ENCODE results near the gene AUTS2. TPM values are rescaled to one million over a fixed set of nuclear protein-coding genes. Genes with fewer than 3 reads are reported as not detected.

The AUTS2 gene
- total and polyA plus RNA-seq, 7 experiments from 2014 or later = 0.40 to 31.7 (median 4.2) TPM

GRCh38 chr7:70098905-70099672 lies 500.8 kb downstream of the AUTS2 start:
- Mint-ChIP-seq H3K4me3 (no peak overlapping the region), H3K36me3 (no peaks in the 10 kb centered on the region), H3K27me3 (no peaks in the 10 kb centered on the region), H3K9me3 (no peaks in the 10 kb centered on the region), H3K27ac (no peak overlapping the region), H3K4me1 (no peaks in the 10 kb centered on the region)
- no peak for DNase-seq
- ATAC-seq = no peak
- ChIA-PET POLR2A (no interaction called here), CTCF (no interaction called here)
- H3K9me3 ChIP-seq (ENCODE audit: control insufficient read depth in 2 of 3, low read length in 3 of 3) = no peaks in the 10 kb centered on the region
- H3K27me3 ChIP-seq (ENCODE audit: control insufficient read depth in 2 of 2, insufficient read depth in 2 of 2, low read length in 2 of 2) = no peaks in the 10 kb centered on the region
- intact Hi-C loops (cut with micrococcal nuclease) = no loop called here
- no peak overlapping the region for H3K27ac ChIP-seq (ENCODE audit: low read depth, low read length)
- H3K4me1 ChIP-seq (ENCODE audit: control insufficient read depth in 2 of 2, insufficient read depth in 2 of 2, low read length in 2 of 2) = no peaks in the 10 kb centered on the region
- no peaks in the 10 kb centered on the region for H3K36me3 ChIP-seq (ENCODE audit: control insufficient read depth in 2 of 3, insufficient read depth in 3 of 3, low read length in 3 of 3)
- H3K4me3 ChIP-seq (ENCODE audit: low read length) = no peak overlapping the region

- ATAC-seq = no peak
- ChIA-PET CTCF (no interaction called here), POLR2A (no interaction called here)
- Histone ChIP-seq H3K36me3 (ENCODE audit: control insufficient read depth in 2 of 3, insufficient read depth in 3 of 3, low read length in 3 of 3) (no peaks in the 10 kb centered on the region), H3K27me3 (ENCODE audit: control insufficient read depth in 2 of 2, insufficient read depth in 2 of 2, low read length in 2 of 2) (no peaks in the 10 kb centered on the region), H3K4me3 (ENCODE audit: low read length) (no peak overlapping the region), H3K27ac (ENCODE audit: low read depth, low read length) (no peak overlapping the region), H3K4me1 (ENCODE audit: control insufficient read depth in 2 of 2, insufficient read depth in 2 of 2, low read length in 2 of 2) (no peaks in the 10 kb centered on the region), H3K9me3 (ENCODE audit: control insufficient read depth in 2 of 3, low read length in 3 of 3) (no peaks in the 10 kb centered on the region)
- no peak for DNase-seq
- H3K4me1 Mint-ChIP-seq = no peaks in the 10 kb centered on the region
- no peaks in the 10 kb centered on the region for H3K27me3 Mint-ChIP-seq
- no peaks in the 10 kb centered on the region for H3K9me3 Mint-ChIP-seq
- intact Hi-C loops (cut with micrococcal nuclease) = no loop called here
- no peaks in the 10 kb centered on the region for H3K36me3 Mint-ChIP-seq
- H3K4me3 Mint-ChIP-seq = no peak overlapping the region
- no peak overlapping the region for H3K27ac Mint-ChIP-seq
These were observed 506.0 kb downstream of the AUTS2 start for GRCh38 chr7:70104243-70104642.

GRCh38 chr7:70113078-70113477 lies 514.8 kb downstream of the AUTS2 start:
- ATAC-seq (no peak), DNase-seq (no peak)
- no peak overlapping the region for H3K27ac ChIP-seq (ENCODE audit: low read depth, low read length)
- no peaks in the 10 kb centered on the region for H3K27me3 ChIP-seq (ENCODE audit: control insufficient read depth in 2 of 2, insufficient read depth in 2 of 2, low read length in 2 of 2)
- H3K9me3 ChIP-seq (ENCODE audit: control insufficient read depth in 2 of 3, low read length in 3 of 3) = no peaks in the 10 kb centered on the region
- Mint-ChIP-seq H3K27ac (no peak overlapping the region), H3K27me3 (no peaks in the 10 kb centered on the region), H3K36me3 (no peaks in the 10 kb centered on the region), H3K9me3 (no peaks in the 10 kb centered on the region), H3K4me1 (no peaks in the 10 kb centered on the region), H3K4me3 (no peak overlapping the region)
- H3K4me1 ChIP-seq (ENCODE audit: control insufficient read depth in 2 of 2, insufficient read depth in 2 of 2, low read length in 2 of 2) = no peaks in the 10 kb centered on the region
- H3K36me3 ChIP-seq (ENCODE audit: control insufficient read depth in 2 of 3, insufficient read depth in 3 of 3, low read length in 3 of 3) = no peaks in the 10 kb centered on the region
- ChIA-PET POLR2A (no interaction called here), CTCF (no interaction called here)
- intact Hi-C loops (cut with micrococcal nuclease) = no loop called here
- no peak overlapping the region for H3K4me3 ChIP-seq (ENCODE audit: low read length)

GRCh38 chr7:70113536-70113935 lies 515.3 kb downstream of the AUTS2 start:
- no peaks in the 10 kb centered on the region for H3K9me3 ChIP-seq (ENCODE audit: control insufficient read depth in 2 of 3, low read length in 3 of 3)
- ATAC-seq (no peak), DNase-seq (no peak)
- H3K36me3 ChIP-seq (ENCODE audit: control insufficient read depth in 2 of 3, insufficient read depth in 3 of 3, low read length in 3 of 3) = no peaks in the 10 kb centered on the region
- H3K27me3 ChIP-seq (ENCODE audit: control insufficient read depth in 2 of 2, insufficient read depth in 2 of 2, low read length in 2 of 2) = no peaks in the 10 kb centered on the region
- ChIA-PET CTCF (no interaction called here), POLR2A (no interaction called here)
- H3K27ac ChIP-seq (ENCODE audit: low read depth, low read length) = no peak overlapping the region
- Mint-ChIP-seq H3K4me1 (no peaks in the 10 kb centered on the region), H3K4me3 (no peak overlapping the region), H3K36me3 (no peaks in the 10 kb centered on the region), H3K9me3 (no peaks in the 10 kb centered on the region), H3K27me3 (no peaks in the 10 kb centered on the region), H3K27ac (no peak overlapping the region)
- H3K4me3 ChIP-seq (ENCODE audit: low read length) = no peak overlapping the region
- no peaks in the 10 kb centered on the region for H3K4me1 ChIP-seq (ENCODE audit: control insufficient read depth in 2 of 2, insufficient read depth in 2 of 2, low read length in 2 of 2)
- intact Hi-C loops (cut with micrococcal nuclease) = no loop called here

- H3K36me3 Mint-ChIP-seq = no peaks in the 10 kb centered on the region
These were observed 516.5 kb downstream of the AUTS2 start for GRCh38 chr7:70114806-70115205.

GRCh38 chr7:70116244-70116643 lies 518.0 kb downstream of the AUTS2 start:
- Histone ChIP-seq H3K27me3 (ENCODE audit: control insufficient read depth in 2 of 2, insufficient read depth in 2 of 2, low read length in 2 of 2) (no peaks in the 10 kb centered on the region), H3K4me3 (ENCODE audit: low read length) (no peak overlapping the region), H3K9me3 (ENCODE audit: control insufficient read depth in 2 of 3, low read length in 3 of 3) (no peaks in the 10 kb centered on the region), H3K36me3 (ENCODE audit: control insufficient read depth in 2 of 3, insufficient read depth in 3 of 3, low read length in 3 of 3) (no peaks in the 10 kb centered on the region), H3K27ac (ENCODE audit: low read depth, low read length) (no peak overlapping the region), H3K4me1 (ENCODE audit: control insufficient read depth in 2 of 2, insufficient read depth in 2 of 2, low read length in 2 of 2) (no peaks in the 10 kb centered on the region)
- intact Hi-C loops (cut with micrococcal nuclease) = no loop called here
- no peak overlapping the region for H3K4me3 Mint-ChIP-seq
- ChIA-PET POLR2A (no interaction called here), CTCF (no interaction called here)
- DNase-seq (no peak), ATAC-seq (no peak)
- H3K27ac Mint-ChIP-seq = no peak overlapping the region
- no peaks in the 10 kb centered on the region for H3K36me3 Mint-ChIP-seq
- no peaks in the 10 kb centered on the region for H3K27me3 Mint-ChIP-seq
- H3K9me3 Mint-ChIP-seq = peaks cover 0 to 9% (median 4%) of the 10 kb centered on the region in 11 donors
- H3K4me1 Mint-ChIP-seq = no peaks in the 10 kb centered on the region

More at GRCh38 chr7:70114806-70115205, 516.5 kb downstream of the AUTS2 start:
- Mint-ChIP-seq H3K4me3 (no peak overlapping the region), H3K9me3 (peaks cover 0 to 2% (median 0%) of the 10 kb centered on the region in 11 donors), H3K4me1 (no peaks in the 10 kb centered on the region), H3K27ac (no peak overlapping the region), H3K27me3 (no peaks in the 10 kb centered on the region)
- H3K27ac ChIP-seq (ENCODE audit: low read depth, low read length) = no peak overlapping the region
- no peaks in the 10 kb centered on the region for H3K27me3 ChIP-seq (ENCODE audit: control insufficient read depth in 2 of 2, insufficient read depth in 2 of 2, low read length in 2 of 2)
- intact Hi-C loops (cut with micrococcal nuclease) = no loop called here
- H3K4me1 ChIP-seq (ENCODE audit: control insufficient read depth in 2 of 2, insufficient read depth in 2 of 2, low read length in 2 of 2) = no peaks in the 10 kb centered on the region
- H3K4me3 ChIP-seq (ENCODE audit: low read length) = no peak overlapping the region
- ChIA-PET CTCF (no interaction called here), POLR2A (no interaction called here)
- no peaks in the 10 kb centered on the region for H3K36me3 ChIP-seq (ENCODE audit: control insufficient read depth in 2 of 3, insufficient read depth in 3 of 3, low read length in 3 of 3)
- DNase-seq (no peak), ATAC-seq (no peak)
- no peaks in the 10 kb centered on the region for H3K9me3 ChIP-seq (ENCODE audit: control insufficient read depth in 2 of 3, low read length in 3 of 3)

- Histone ChIP-seq H3K36me3 (ENCODE audit: control insufficient read depth in 2 of 3, insufficient read depth in 3 of 3, low read length in 3 of 3) (no peaks in the 10 kb centered on the region), H3K9me3 (ENCODE audit: control insufficient read depth in 2 of 3, low read length in 3 of 3) (no peaks in the 10 kb centered on the region), H3K27me3 (ENCODE audit: control insufficient read depth in 2 of 2, insufficient read depth in 2 of 2, low read length in 2 of 2) (no peaks in the 10 kb centered on the region), H3K4me3 (ENCODE audit: low read length) (no peak overlapping the region), H3K4me1 (ENCODE audit: control insufficient read depth in 2 of 2, insufficient read depth in 2 of 2, low read length in 2 of 2) (no peaks in the 10 kb centered on the region), H3K27ac (ENCODE audit: low read depth, low read length) (no peak overlapping the region)
- no peaks in the 10 kb centered on the region for H3K4me1 Mint-ChIP-seq
- no peaks in the 10 kb centered on the region for H3K27me3 Mint-ChIP-seq
- H3K9me3 Mint-ChIP-seq = peaks cover 0 to 15% (median 9%) of the 10 kb centered on the region in 11 donors
- DNase-seq (no peak), ATAC-seq (no peak)
- no peak overlapping the region for H3K27ac Mint-ChIP-seq
- H3K36me3 Mint-ChIP-seq = peaks cover 0 to 2% (median 0%) of the 10 kb centered on the region in 5 donors
- ChIA-PET POLR2A (no interaction called here), CTCF (no interaction called here)
- intact Hi-C loops (cut with micrococcal nuclease) = no loop called here
- H3K4me3 Mint-ChIP-seq = no peak overlapping the region
These were observed 518.6 kb downstream of the AUTS2 start for GRCh38 chr7:70116867-70117266.

Measured in naive thymus-derived CD4-positive, alpha-beta T cell (primary cell).